Fibroblast of pulmonary artery (primary cell): ENCODE data around the gene MS4A7.

Experiments used
- DNase-seq: peaks from one replicate; pipeline ENCODE4 v3.0.0-alpha.2; 2010; ENCODE audit warnings: low read depth
- H3K4me3 ChIP-seq: replicated peaks from 2 replicates; pipeline ENCODE4 v1.5.1; 2011; ENCODE audit warnings: low read depth, mild to moderate bottlenecking, control low read depth, low read length, moderate library complexity
- CTCF ChIP-seq: IDR thresholded peaks from 2 replicates; pipeline ENCODE4 v1.5.1; 2011; ENCODE audit warnings: mild to moderate bottlenecking, control low read depth, low read length, inconsistent platforms; ENCODE audit errors: missing control alignments

The MS4A7 gene

DNA sequence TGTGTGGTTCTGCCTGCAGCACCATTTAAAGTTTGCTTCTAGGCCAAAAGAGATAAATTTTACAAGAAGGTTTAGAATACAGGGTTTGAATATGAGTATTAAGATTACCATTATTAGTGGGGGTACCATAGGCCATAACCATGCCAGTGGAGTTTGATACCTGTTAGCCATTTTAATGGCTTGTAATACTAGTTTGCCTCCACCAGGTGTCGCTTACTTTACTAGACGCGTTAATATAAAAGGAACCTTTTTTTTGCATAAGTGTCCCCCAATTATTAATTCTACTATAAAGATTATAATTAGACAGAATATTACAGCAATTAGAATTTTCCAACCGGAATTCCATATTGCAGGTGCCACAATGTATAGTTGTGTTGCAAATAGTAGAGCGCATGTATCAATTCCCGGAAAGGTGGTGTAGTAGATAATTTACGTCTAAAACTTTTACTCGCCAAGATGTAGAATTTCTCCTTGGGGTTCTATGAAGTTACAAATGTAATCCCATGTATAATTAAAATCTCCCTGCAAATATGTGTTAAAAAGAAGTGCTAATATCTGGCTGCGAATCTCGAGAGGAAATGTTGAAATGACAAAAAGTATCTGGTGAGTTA lies 35.1 kb upstream of the MS4A7 start:
- no peak overlapping the region for H3K4me3 ChIP-seq
- TF ChIP-seq CTCF, result peak; percentile 38
- peak; percentile 4 for DNase-seq

DNA sequence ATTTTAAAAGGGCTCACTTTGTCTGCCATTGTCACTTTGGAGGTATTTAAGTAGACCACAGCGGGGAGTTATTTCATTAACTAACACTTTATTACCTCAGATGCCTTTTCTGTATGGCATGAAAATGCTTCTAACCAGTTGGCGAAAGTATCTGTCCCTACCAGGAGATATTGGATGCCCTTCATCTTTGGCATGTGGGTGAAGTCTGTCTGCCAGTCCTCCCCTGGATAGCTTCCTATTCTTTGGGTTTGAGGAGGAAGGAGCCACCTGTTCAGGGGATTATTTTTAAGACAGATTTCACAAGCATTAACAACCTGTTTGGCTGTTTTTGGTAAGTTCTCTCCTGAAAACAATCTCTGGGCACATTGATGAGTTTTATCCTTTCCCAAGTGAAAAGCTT lies 34.2 kb upstream of the MS4A7 start:
- no peak for DNase-seq
- TF ChIP-seq CTCF, result no peak
- no peak overlapping the region for H3K4me3 ChIP-seq

GRCh38 chr11:60345489-60345888 lies 32.8 kb upstream of the MS4A7 start:
- no peak for DNase-seq
- H3K4me3 ChIP-seq, result no peak overlapping the region
- TF ChIP-seq CTCF, result peak; percentile 4

- H3K4me3 ChIP-seq, result no peak overlapping the region
- no peak for TF ChIP-seq CTCF
- DNase-seq, result no peak
Observed at GRCh38 chr11:60347084-60347797, 31.1 kb upstream of the MS4A7 start.

DNA sequence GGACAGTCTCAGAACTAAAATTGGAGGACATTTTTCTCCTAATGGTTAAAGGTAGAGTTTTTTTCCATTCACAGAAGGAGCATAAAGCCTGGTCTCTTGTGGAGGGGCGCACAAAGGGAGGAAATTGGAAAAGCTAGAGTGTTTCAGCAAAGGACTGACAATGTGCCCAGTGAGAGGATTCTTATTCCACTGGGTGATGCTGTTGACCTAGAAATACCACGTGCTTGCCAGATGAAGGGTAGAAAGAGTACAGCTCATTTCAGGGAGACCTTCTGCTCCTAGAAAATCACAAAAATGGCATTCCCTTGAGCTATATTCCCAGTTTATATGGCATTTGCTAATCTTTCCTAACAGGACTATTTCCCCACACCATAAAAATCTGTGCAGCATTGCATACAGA lies 30.2 kb upstream of the MS4A7 start:
- H3K4me3 ChIP-seq, result no peak overlapping the region
- no peak for TF ChIP-seq CTCF

GRCh38 chr11:60349990-60350389 lies 28.3 kb upstream of the MS4A7 start:
- no peak for DNase-seq
- no peak overlapping the region for H3K4me3 ChIP-seq
- TF ChIP-seq CTCF, result no peak

More for the DNA sequence above, 30.2 kb upstream of the MS4A7 start:
- no peak for DNase-seq

DNA sequence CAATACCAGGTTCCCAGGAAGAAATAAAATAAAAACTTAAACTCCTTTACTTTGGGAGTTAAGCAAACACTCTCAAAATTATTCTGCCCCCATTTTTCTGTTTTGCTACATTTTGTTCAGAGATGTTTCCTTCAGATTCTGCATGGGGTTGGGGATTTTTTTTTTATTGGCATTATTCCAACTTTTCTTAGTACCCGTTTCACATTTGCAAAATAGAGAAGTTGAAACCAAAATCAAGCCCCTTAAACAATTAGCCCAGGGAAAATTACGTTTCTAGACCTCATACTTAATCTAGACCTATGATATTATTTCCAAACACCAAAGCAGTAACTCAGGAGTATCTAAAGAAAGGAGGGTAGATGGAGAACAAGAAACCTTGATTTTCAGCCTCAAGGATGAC lies 20.6 kb upstream of the MS4A7 start:
- no peak overlapping the region for H3K4me3 ChIP-seq
- DNase-seq, result no peak
- no peak for TF ChIP-seq CTCF
